Activated T-helper 1 cell treated with anti-CD3 and anti-CD28 coated beads, Interleukin-12 subunit alpha, Interleukin-12 subunit beta, Interleukin-2, Interleukin-4 antibody, amounts not matched to agents 30 ng/mL and 10 ng/mL and 1 ng/mL, durations not matched to agents 14 hours and 24 hours and 36 hours (primary cell): ENCODE results near the gene FKBP14. TPM values are rescaled to one million over a fixed set of nuclear protein-coding genes. Genes with fewer than 3 reads are reported as not detected.
"Not testable (repeated sequence)": the region's sequence is repeated elsewhere in the genome, so short reads cannot be mapped to it uniquely, and the experiment has no call there.

ENCODE experiments used
- DNase-seq: peaks from one replicate; pipeline ENCODE4 v3.0.0; 2021; ENCODE audit warnings: low spot score
- H3K27ac Mint-ChIP-seq: one replicate; pipeline ENCODE4 v1.8.0; 2021; ENCODE audit warnings: mild to moderate bottlenecking, mixed read lengths
- H3K27me3 Mint-ChIP-seq: one replicate; pipeline ENCODE4 v1.8.0; 2022; ENCODE audit warnings: mild to moderate bottlenecking, moderate library complexity, mixed read lengths; ENCODE audit not compliant: insufficient read depth
- H3K36me3 Mint-ChIP-seq: one replicate; pipeline ENCODE4 v1.8.0; 2021; ENCODE audit warnings: low read depth, mixed read lengths
- H3K4me1 Mint-ChIP-seq: one replicate; pipeline ENCODE4 v1.8.0; 2021; ENCODE audit warnings: low read depth, mixed read lengths
- H3K4me3 Mint-ChIP-seq: one replicate; pipeline ENCODE4 v1.8.0; 2021; ENCODE audit warnings: mild to moderate bottlenecking, moderate library complexity, mixed read lengths
- H3K9me3 Mint-ChIP-seq: one replicate; pipeline ENCODE4 v1.8.0; 2021; ENCODE audit warnings: mixed read lengths
- intact Hi-C: fragments of 100-400 bp; cut with micrococcal nuclease; formaldehyde crosslinking; loops from one replicate; pipeline ENCODE4 v1.15.1; 2024
- total RNA-seq: library from RNA; stranded (reverse); gene quantifications from 2 replicates; pipeline ENCODE4 v1.2.3, GENCODE V29; 2022

The FKBP14 gene
- 8.4 and 10.6 TPM in 2 replicates for total RNA-seq

GRCh38 chr7:30026229-30027064 is at the start of gene FKBP14:
TSS of gene FKBP14 (minus strand) at chr7:30026702. CDS start at chr7:30026508, 194 bp downstream.
- Mint-ChIP-seq H3K27me3 (no peaks in the 10 kb centered on the region), H3K4me1 (peaks cover 44% of the 10 kb centered on the region), H3K9me3 (no peaks in the 10 kb centered on the region), H3K36me3 (peaks cover 3% of the 10 kb centered on the region), H3K27ac (peak within 1 kb of the TSS; percentile 89), H3K4me3 (no peak within 1 kb of the TSS)
- intact Hi-C loops: loop anchor here (1.0 to 5.0 kb wide), 4 partner anchors 258 to 746 kb away; partner anchors contain the start of genes GARS1, MINDY4, NOD1 and ZNRF2
- peak; percentile 91 for DNase-seq

DNA sequence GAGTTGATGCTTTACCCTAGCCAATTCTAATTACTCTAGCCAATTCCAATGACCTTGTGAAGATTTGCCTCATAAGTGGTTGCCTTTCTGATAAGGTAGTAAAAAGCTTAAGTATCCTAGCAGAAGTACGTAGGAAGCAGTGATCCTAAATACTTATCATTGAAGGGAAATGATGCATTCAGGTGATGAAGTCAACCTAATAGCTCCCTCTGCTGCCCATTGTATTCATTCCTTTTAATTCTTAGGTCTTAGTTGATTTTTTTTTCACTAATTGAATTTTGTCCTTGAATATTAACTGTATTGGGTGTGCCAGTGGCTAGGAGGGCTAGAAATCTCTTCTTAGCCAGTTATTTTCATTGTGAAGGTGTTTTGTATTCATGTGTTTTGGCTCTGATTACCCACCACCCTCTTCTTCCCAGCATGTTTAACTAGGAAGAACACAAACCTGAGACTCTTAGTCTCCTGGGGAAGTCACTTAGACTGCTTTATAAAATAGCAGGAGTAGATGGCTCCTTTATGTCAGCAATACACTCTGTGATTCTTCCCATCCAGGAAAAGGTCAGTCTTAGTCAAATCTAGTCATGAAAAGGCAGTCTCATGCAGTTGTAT is 48.0 kb upstream of the FKBP14 start:
- Mint-ChIP-seq H3K4me1 (no peaks in the 10 kb centered on the region), H3K9me3 (no peaks in the 10 kb centered on the region), H3K4me3 (no peak overlapping the region), H3K27ac (no peak overlapping the region), H3K27me3 (no peaks in the 10 kb centered on the region), H3K36me3 (peaks cover 2% of the 10 kb centered on the region)
- intact Hi-C loops: no loop called here
- DNase-seq: no peak

GRCh38 chr7:30072735-30073134 is 46.2 kb upstream of the FKBP14 start:
- no peak overlapping the region for H3K27ac Mint-ChIP-seq
- no peaks in the 10 kb centered on the region for H3K4me1 Mint-ChIP-seq
- no peaks in the 10 kb centered on the region for H3K27me3 Mint-ChIP-seq
- peaks cover 2% of the 10 kb centered on the region for H3K36me3 Mint-ChIP-seq
- no peak for DNase-seq
- no peak overlapping the region for H3K4me3 Mint-ChIP-seq
- no peaks in the 10 kb centered on the region for H3K9me3 Mint-ChIP-seq
- intact Hi-C loops: no loop called here

DNA sequence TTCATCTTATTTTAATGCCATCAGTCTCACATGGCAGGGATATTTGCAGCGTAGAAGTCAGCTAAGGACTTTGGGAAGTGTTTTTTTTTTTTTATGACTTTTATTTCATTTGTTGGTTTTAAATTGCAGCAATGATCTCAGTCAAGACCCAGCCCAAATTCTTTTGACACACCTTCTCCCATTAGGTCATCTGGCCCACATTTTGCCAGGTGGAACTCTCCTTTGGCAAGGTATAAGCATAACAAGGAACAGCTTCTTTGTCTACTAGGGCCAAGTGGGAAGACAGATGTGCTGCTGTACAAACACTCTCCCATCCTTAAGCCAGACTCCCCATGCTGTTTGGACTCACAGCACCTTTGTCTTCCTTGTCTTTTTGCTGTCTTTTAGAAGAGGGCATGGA is 43.5 kb upstream of the FKBP14 start:
- intact Hi-C loops: no loop called here
- H3K27ac Mint-ChIP-seq: no peak overlapping the region
- DNase-seq: no peak
- H3K9me3 Mint-ChIP-seq: no peaks in the 10 kb centered on the region
- no peaks in the 10 kb centered on the region for H3K27me3 Mint-ChIP-seq
- peaks cover 2% of the 10 kb centered on the region for H3K36me3 Mint-ChIP-seq
- H3K4me3 Mint-ChIP-seq: no peak overlapping the region
- no peaks in the 10 kb centered on the region for H3K4me1 Mint-ChIP-seq

- H3K36me3 Mint-ChIP-seq: peaks cover 2% of the 10 kb centered on the region
- no peak overlapping the region for H3K4me3 Mint-ChIP-seq
- no peaks in the 10 kb centered on the region for H3K27me3 Mint-ChIP-seq
- no peaks in the 10 kb centered on the region for H3K4me1 Mint-ChIP-seq
- no peaks in the 10 kb centered on the region for H3K9me3 Mint-ChIP-seq
- intact Hi-C loops: loop anchor here (10.0 kb wide), 2 partner anchors 434 to 496 kb away; no protein-coding TSS in a partner anchor
- H3K27ac Mint-ChIP-seq: no peak overlapping the region
- DNase-seq: no peak
Observed at GRCh38 chr7:30069096-30069867, 42.8 kb upstream of the FKBP14 start.

DNA sequence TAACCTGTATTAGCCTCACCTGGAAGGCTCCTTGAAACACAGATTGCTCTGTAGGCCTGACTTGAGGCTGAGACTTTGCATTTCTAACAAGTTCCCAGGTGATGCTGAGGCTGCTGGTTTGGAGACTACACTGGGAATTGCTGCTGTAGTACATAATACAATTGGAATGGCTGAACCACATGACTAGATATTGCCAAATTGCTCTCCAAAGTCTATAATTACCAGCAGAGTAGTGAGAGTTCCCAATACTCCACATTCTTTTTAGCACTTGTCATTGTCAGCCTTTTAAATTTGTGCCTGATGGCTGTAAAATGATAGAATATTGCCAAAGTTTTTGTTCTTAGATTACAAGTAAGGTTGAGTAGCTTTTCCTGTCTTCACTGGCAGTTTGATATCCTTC is 41.6 kb upstream of the FKBP14 start:
- intact Hi-C loops: loop anchor here (10.0 kb wide), 2 partner anchors 433 to 497 kb away; no protein-coding TSS in a partner anchor
- no peak overlapping the region for H3K27ac Mint-ChIP-seq

DNA sequence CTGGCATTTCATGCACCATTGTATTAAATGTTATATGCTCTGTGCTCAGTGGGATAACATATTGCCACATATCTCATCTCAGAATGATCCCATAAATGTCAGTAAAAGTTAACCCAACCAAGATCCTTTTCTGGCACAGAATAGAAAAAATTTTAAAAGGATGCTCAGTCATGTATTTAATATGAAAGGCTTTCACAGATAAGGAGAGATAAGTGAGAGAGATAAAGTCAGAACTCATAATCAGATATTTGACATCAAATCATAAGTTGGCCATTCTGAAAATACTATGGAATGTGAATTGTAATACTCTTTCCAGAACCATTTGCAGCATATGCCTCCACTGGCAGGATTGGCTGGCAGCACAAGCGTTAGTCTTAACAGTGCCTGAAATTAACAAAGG is 40.2 kb upstream of the FKBP14 start:
- intact Hi-C loops: loop anchor here (10.0 kb wide), 2 partner anchors 432 to 498 kb away; no protein-coding TSS in a partner anchor
- no peaks in the 10 kb centered on the region for H3K4me1 Mint-ChIP-seq
- no peak overlapping the region for H3K27ac Mint-ChIP-seq
- H3K36me3 Mint-ChIP-seq: peaks cover 2% of the 10 kb centered on the region
- DNase-seq: no peak
- no peak overlapping the region for H3K4me3 Mint-ChIP-seq
- H3K9me3 Mint-ChIP-seq: no peaks in the 10 kb centered on the region
- H3K27me3 Mint-ChIP-seq: no peaks in the 10 kb centered on the region

More for the DNA sequence above, 41.6 kb upstream of the FKBP14 start:
- peaks cover 2% of the 10 kb centered on the region for H3K36me3 Mint-ChIP-seq
- DNase-seq: no peak
- no peaks in the 10 kb centered on the region for H3K9me3 Mint-ChIP-seq
- no peaks in the 10 kb centered on the region for H3K27me3 Mint-ChIP-seq
- H3K4me3 Mint-ChIP-seq: no peak overlapping the region
- no peaks in the 10 kb centered on the region for H3K4me1 Mint-ChIP-seq

DNA sequence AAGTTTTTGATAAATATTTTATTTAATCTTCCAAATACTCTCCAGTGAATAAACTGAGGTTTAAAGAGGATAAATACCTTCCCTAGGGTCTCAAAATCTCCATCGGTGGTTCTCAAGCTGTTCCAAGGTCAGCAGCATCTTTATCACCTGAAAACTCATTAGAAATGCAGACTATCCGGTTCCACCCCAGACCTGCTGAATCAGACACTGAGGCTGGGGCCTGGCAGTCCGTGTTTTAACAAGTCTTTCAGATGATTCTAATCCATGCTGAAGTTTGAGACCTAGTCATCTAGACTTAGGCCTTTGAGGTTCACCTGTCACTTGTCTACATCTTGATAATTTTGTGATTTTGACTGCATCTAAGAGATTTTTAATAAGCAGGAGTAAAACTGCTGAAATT is 39.2 kb upstream of the FKBP14 start:
- H3K4me1 Mint-ChIP-seq: no peaks in the 10 kb centered on the region
- no peaks in the 10 kb centered on the region for H3K36me3 Mint-ChIP-seq
- H3K27ac Mint-ChIP-seq: no peak overlapping the region
- H3K9me3 Mint-ChIP-seq: no peaks in the 10 kb centered on the region
- no peak for DNase-seq
- intact Hi-C loops: loop anchor here (10.0 kb wide), 2 partner anchors 431 to 499 kb away; no protein-coding TSS in a partner anchor
- H3K27me3 Mint-ChIP-seq: no peaks in the 10 kb centered on the region
- H3K4me3 Mint-ChIP-seq: no peak overlapping the region

GRCh38 chr7:30062587-30062986 is 36.1 kb upstream of the FKBP14 start:
- DNase-seq: no peak
- Mint-ChIP-seq H3K36me3 (peaks cover 3% of the 10 kb centered on the region), H3K27me3 (no peaks in the 10 kb centered on the region), H3K4me3 (no peak overlapping the region), H3K4me1 (no peaks in the 10 kb centered on the region), H3K9me3 (no peaks in the 10 kb centered on the region), H3K27ac (no peak overlapping the region)
- intact Hi-C loops: loop anchor here (1.0 to 10.0 kb wide), 6 partner anchors 34 to 502 kb away; partner anchors contain the start of gene PLEKHA8

DNA sequence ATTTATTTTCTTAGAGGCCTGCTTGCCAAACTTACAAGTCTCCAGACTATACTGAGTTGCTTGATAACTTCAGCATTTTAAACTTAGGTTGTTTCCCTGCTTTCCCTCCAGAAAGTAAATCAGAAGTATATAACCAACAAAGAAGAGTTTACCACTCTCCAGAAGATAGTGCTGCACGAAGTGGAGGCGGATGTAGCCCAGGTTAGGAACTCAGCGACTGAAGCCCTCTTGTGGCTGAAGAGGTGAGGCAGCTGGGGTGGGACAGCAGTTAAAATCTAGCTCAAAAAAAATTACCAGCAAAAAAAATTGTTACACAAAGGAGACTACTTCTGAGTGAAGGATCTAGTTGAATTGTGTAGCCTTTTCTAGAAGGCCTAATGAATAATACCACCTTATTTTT is 35.3 kb upstream of the FKBP14 start:
- H3K27ac Mint-ChIP-seq, H3K4me3 Mint-ChIP-seq, H3K27me3 Mint-ChIP-seq, H3K9me3 Mint-ChIP-seq, H3K4me1 Mint-ChIP-seq, H3K36me3 Mint-ChIP-seq: not testable (repeated sequence)
- peak; percentile 5 for DNase-seq
- intact Hi-C loops: loop anchor here (1.0 to 10.0 kb wide), 6 partner anchors 33 to 503 kb away; partner anchors contain the start of gene PLEKHA8

DNA sequence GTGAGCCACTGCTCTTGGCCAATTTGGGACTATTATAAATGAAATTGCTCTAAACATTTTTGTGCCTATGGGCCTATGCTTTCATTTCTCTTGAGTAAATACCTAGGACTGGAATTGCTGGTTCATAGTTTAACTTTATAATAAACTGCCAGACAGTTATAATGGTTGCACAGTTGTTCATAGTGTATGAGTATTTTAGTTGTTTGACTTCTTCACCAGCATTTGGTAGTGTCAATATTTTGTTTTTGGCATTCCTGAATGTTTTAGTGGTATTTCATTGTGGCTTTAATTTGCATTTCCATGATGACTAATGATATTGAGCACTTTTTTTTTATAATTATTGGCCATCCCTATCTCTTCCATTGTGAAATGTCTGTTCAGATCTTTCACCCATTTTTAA is 31.2 kb upstream of the FKBP14 start:
- Mint-ChIP-seq H3K36me3 (peaks cover 9% of the 10 kb centered on the region), H3K9me3 (no peaks in the 10 kb centered on the region), H3K27ac (no peak overlapping the region), H3K4me1 (no peaks in the 10 kb centered on the region), H3K27me3 (no peaks in the 10 kb centered on the region), H3K4me3 (no peak overlapping the region)
- intact Hi-C loops: no loop called here
- DNase-seq: no peak

DNA sequence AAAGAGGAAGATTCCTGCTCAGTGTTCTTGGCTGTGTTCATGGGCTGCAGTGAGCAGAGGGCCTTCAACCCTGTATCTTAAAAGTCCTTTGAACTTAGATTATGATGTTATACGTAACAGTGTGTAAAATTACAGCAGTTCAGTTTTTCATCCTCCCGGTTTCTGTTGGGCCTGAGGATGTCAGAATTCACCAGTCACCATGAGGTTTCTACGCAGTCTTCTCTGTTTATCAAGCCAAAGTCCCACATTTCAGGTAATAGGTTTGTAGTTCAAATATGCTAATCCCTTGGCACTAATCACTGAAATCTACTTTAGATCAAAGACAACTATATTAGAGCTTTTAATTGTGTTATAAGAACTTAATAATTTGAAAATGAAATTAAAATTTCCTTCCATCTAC is 26.6 kb upstream of the FKBP14 start:
- no peaks in the 10 kb centered on the region for H3K4me1 Mint-ChIP-seq
- no peak overlapping the region for H3K27ac Mint-ChIP-seq
- no peaks in the 10 kb centered on the region for H3K27me3 Mint-ChIP-seq
- H3K9me3 Mint-ChIP-seq: no peaks in the 10 kb centered on the region
- DNase-seq: no peak
- H3K36me3 Mint-ChIP-seq: peaks cover 22% of the 10 kb centered on the region
- no peak overlapping the region for H3K4me3 Mint-ChIP-seq
- intact Hi-C loops: no loop called here
